Measurements from ENCODE around the gene SPRYD3.
"Not testable (repeated sequence)": the region's sequence is repeated elsewhere in the genome, so short reads cannot be mapped to it uniquely, and the experiment has no call there.

SPRYD3 gene

DNA sequence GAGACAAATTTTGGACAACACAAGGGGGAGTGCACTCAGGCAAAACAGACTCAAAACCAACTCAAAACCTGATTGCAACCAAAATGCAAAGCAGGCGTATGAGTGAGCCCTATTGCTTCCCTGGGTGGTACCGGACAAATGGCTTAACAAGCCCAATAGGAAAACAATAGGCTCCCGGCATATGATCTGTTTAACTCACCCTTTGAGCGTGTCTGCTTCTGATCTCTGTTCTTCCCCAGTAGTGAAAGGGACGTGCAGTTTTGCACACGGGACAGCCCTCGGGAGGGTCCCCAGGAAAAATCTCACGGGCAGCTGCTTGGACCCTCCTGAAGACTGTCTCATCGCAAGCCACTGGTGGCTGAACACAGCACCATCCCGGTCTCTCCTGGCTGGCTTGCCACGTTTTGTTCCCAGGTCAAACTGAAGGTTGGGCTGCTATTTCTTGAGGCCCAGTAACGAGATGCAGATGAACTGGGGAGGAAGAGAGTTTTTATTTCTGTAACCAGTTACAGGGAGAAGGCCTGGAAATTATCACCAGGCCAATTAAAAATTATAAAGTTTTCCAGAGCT lies 34.0 kb upstream of the SPRYD3 start:
- no peak overlapping the region for H3K4me2 ChIP-seq (ENCODE audit: low read length)
- no peak overlapping the region for H3K4me3 ChIP-seq (ENCODE audit: low read length)
- no peaks in the 10 kb centered on the region for H3K9me3 ChIP-seq (replicated peaks; ENCODE audit: low read length)
- H3K36me3 ChIP-seq (ENCODE audit: insufficient read depth, low read length), result no peaks in the 10 kb centered on the region
- H3K27me3 ChIP-seq (ENCODE audit: control insufficient read depth, insufficient read depth, low read length), result no peaks in the 10 kb centered on the region
- no peak overlapping the region for H3K9ac ChIP-seq (ENCODE audit: low read depth, low read length)
- no peaks in the 10 kb centered on the region for H3K4me1 ChIP-seq (ENCODE audit: control insufficient read depth, insufficient read depth, low read length)

DNA sequence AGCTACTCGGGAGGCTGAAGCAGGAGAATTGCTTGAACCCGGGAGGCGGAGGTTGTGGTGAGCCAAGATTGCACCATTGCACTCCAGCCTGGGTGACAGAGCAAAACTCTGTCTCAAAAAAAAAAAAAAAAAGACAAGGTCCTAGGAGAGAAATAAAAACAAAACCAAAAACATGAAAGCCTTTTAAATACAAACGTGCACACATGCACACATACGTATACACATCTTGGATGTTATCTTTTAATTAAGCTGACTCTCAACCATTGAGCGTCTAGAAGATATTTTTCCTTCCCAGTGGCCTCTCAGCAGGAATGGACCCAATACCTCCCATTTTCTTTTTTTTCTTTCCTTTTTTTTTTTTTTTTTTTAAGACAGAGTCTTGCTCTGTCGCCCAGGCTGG lies 33.2 kb upstream of the SPRYD3 start:
- not testable (repeated sequence) for H3K4me2 ChIP-seq (ENCODE audit: low read length); H3K36me3 ChIP-seq (ENCODE audit: insufficient read depth, low read length); H3K9ac ChIP-seq (ENCODE audit: low read depth, low read length); H3K4me3 ChIP-seq (ENCODE audit: low read length); H3K9me3 ChIP-seq (replicated peaks; ENCODE audit: low read length); H3K27me3 ChIP-seq (ENCODE audit: control insufficient read depth, insufficient read depth, low read length); H3K4me1 ChIP-seq (ENCODE audit: control insufficient read depth, insufficient read depth, low read length)

DNA sequence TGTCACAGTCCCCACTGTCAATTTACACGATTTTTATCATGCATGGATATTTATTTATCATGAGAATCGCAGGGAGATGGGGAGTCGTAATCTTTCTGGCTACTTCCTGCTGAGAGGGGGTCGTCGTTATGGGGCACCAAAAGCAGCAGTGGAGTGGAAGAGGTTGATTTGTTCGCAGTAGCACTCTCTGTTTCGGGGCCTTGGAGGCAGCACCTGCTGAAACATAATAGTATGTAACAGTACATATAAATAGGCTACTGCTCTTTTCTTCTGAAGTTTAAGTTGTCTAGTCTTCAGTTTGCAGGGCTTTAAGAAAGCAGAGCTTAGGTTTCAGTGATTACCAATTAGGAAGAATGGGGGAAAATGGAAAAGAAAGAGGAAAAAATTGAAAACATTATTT lies 27.9 kb upstream of the SPRYD3 start:
- Histone ChIP-seq H3K27me3 (ENCODE audit: control insufficient read depth, insufficient read depth, low read length) (no peaks in the 10 kb centered on the region), H3K9me3 (replicated peaks; ENCODE audit: low read length) (no peaks in the 10 kb centered on the region), H3K4me2 (ENCODE audit: low read length) (no peak overlapping the region), H3K9ac (ENCODE audit: low read depth, low read length) (no peak overlapping the region), H3K4me1 (ENCODE audit: control insufficient read depth, insufficient read depth, low read length) (no peaks in the 10 kb centered on the region), H3K36me3 (ENCODE audit: insufficient read depth, low read length) (peaks cover 3% of the 10 kb centered on the region), H3K4me3 (ENCODE audit: low read length) (no peak overlapping the region)

DNA sequence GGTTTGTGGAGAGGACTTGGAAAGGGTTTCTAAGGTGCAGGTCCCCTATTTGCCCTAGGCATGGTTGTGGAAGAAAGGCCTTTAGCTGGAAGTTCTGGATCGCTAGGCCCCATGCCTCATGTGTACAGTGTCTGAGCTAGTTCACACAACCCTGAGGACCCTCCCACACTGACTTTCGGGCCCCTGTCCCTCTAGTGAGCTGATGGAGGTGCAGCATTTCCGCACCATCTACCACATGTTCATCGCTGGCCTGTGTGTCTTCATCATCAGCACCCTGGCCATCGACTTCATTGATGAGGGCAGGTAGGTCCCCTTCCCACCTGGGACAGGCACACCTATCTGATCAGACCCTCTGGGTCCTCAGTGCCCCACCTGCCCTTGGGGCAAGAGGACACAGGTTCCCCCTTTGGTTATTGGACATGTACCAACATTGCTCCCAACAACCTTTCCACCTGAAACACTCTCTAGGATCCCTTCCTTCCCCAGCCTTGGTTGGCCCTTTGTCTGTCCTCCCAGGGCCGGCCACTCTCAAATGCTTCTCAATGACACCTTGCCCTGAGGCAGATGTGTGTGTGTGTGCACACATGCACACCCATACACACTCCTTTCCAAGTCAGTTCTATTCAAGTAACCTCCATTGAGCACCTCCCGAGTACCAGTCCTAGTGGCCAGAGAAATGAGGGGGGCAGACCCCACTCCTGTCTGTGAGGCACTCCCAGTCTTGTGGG lies 26.7 kb upstream of the SPRYD3 start:
- H3K4me1 ChIP-seq (ENCODE audit: control insufficient read depth, insufficient read depth, low read length), result no peaks in the 10 kb centered on the region
- H3K27me3 ChIP-seq (ENCODE audit: control insufficient read depth, insufficient read depth, low read length), result no peaks in the 10 kb centered on the region
- no peak overlapping the region for H3K4me2 ChIP-seq (ENCODE audit: low read length)
- no peaks in the 10 kb centered on the region for H3K9me3 ChIP-seq (replicated peaks; ENCODE audit: low read length)
- H3K4me3 ChIP-seq (ENCODE audit: low read length), result no peak overlapping the region
- peaks cover 12% of the 10 kb centered on the region for H3K36me3 ChIP-seq (ENCODE audit: insufficient read depth, low read length)
- no peak overlapping the region for H3K9ac ChIP-seq (ENCODE audit: low read depth, low read length)

DNA sequence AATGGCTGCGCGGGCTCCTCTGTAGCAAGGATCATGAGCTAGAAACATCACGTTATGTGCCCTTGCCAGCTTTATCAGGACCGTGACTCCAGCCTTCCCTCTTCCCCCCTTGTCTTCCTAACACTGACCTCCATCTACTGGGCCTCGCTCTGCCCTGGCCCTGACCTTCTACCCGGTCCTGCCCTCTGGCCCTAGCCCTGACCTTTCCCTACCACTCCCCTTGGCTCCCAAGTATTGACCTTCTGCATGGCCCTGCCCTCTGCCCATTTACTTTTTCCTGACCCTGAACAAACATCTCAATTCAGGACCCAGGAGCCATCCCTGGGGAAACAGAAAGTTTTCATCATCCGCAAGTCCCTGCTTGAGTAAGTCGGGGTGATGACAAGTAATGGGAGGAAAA lies 26.1 kb upstream of the SPRYD3 start:
- Histone ChIP-seq H3K4me2 (ENCODE audit: low read length) (no peak overlapping the region), H3K4me3 (ENCODE audit: low read length) (no peak overlapping the region), H3K9ac (ENCODE audit: low read depth, low read length) (no peak overlapping the region), H3K9me3 (replicated peaks; ENCODE audit: low read length) (no peaks in the 10 kb centered on the region), H3K4me1 (ENCODE audit: control insufficient read depth, insufficient read depth, low read length) (peaks cover 5% of the 10 kb centered on the region), H3K36me3 (ENCODE audit: insufficient read depth, low read length) (peaks cover 17% of the 10 kb centered on the region), H3K27me3 (ENCODE audit: control insufficient read depth, insufficient read depth, low read length) (no peaks in the 10 kb centered on the region)

DNA sequence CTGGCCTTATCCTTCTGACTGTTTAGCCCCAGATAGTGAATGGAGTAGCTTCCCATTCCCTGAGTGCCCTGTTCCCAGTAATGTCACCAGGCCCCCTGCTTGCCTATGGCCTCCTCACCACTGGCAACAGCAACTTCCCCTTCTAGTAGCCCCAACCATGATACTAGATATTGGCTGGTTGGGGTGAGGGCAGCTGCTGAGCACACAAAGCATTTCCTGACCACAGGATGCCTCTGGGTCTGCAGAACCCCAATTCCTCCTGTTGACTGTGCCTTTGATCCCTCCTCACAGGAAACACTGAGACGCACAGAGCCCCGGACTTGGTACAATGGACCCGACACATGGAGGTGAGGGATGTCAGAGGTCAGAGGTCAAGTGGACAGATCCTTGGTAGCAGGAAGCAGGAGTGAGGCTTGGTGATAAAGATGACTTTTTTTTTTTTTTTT lies 24.7 kb upstream of the SPRYD3 start:
- peaks cover 17% of the 10 kb centered on the region for H3K36me3 ChIP-seq (ENCODE audit: insufficient read depth, low read length)
- peaks cover 9% of the 10 kb centered on the region for H3K4me1 ChIP-seq (ENCODE audit: control insufficient read depth, insufficient read depth, low read length)

DNA sequence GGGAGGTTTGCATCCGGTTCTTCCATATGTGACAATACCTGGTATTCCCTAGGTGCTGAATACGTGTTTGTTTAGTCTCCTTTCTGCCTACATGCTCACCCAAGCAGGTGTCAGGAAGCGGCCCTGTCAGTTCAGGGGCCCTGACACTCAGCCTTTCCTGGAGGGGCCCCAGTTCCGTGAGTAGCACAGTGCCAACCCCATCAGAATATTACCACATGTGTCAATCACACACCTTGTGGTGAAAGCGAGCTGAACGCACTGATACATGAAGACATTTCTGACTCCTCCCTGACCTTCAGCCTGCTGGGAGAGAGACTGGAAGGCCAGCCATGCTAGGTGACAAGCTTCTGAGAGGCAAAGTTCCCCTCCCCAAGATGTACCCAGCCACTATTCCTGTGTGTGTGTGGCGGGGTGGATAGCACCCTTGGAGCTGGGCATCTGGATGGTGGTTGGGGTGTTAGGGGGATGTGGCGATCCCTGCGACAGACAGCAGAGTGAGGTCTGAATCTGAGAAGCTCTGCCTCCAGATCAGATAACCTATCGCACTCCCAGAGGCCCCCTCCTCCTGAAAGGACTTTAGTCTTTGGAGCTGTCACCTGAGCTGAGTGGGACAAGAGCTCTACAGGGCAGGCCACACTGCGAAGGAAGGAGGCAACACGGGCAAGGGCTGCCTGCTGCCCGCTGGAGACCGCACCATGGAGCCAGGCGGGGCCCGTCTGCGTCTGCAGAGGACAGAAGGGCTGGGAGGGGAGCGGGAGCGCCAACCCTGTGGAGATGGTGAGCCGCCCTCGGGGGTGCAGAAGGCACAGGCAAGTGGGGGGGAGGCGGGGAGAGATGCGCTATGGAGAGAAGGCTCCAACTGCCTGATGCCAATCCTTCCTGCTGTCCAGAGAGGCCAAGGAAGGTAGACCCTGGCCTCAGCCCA lies 24.0 kb upstream of the SPRYD3 start, which contains the start of gene SOAT2:
SOAT2 (plus strand) TSS at position 604 of the 925 bp plus-strand sequence; CDS start at position 696, 92 bp downstream.
- Histone ChIP-seq H3K4me2 (ENCODE audit: low read length) (no peak within 1 kb of the TSS), H3K9ac (ENCODE audit: low read depth, low read length) (no peak within 1 kb of the TSS), H3K27me3 (ENCODE audit: control insufficient read depth, insufficient read depth, low read length) (no peaks in the 10 kb centered on the region), H3K36me3 (ENCODE audit: insufficient read depth, low read length) (peaks cover 17% of the 10 kb centered on the region), H3K4me1 (ENCODE audit: control insufficient read depth, insufficient read depth, low read length) (peaks cover 15% of the 10 kb centered on the region), H3K4me3 (ENCODE audit: low read length) (no peak within 1 kb of the TSS), H3K9me3 (replicated peaks; ENCODE audit: low read length) (no peaks in the 10 kb centered on the region)

More for the DNA sequence above, 24.7 kb upstream of the SPRYD3 start:
- no peaks in the 10 kb centered on the region for H3K9me3 ChIP-seq (replicated peaks; ENCODE audit: low read length)
- H3K4me3 ChIP-seq (ENCODE audit: low read length), result no peak overlapping the region
- no peak overlapping the region for H3K9ac ChIP-seq (ENCODE audit: low read depth, low read length)
- no peak overlapping the region for H3K4me2 ChIP-seq (ENCODE audit: low read length)
- H3K27me3 ChIP-seq (ENCODE audit: control insufficient read depth, insufficient read depth, low read length), result no peaks in the 10 kb centered on the region

DNA sequence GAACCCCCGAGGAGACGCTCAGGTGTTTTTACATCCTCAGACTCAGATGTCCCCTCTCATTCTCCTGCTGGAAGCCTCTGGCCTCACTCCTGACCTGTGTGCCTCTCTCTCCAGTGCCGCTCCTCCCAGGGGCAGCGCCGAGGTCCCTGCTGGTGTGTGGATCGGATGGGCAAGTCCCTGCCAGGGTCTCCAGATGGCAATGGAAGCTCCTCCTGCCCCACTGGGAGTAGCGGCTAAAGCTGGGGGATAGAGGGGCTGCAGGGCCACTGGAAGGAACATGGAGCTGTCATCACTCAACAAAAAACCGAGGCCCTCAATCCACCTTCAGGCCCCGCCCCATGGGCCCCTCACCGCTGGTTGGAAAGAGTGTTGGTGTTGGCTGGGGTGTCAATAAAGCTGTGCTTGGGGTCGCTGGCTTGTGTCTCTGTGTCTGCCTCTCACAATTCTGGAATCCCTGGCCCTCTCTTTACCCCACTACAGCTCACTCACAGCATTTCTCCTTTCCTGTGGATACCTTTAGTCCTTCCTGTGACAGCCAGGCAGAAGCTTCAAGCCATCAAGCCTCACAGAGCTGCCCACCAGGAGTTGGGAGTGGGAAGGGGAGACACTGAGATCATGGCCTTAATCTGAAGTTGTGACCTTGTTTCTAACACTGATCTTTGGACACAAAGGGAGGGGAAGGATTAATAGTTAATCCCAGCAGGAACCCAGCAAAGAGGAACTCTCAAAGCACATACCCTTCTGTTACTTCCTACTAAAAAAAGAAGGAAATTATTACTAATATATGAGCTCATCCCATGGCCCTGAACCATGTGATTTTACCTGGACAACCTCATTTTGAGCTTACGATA lies 23.0 kb upstream of the SPRYD3 start:
- Histone ChIP-seq H3K9me3 (replicated peaks; ENCODE audit: low read length) (no peaks in the 10 kb centered on the region), H3K4me1 (ENCODE audit: control insufficient read depth, insufficient read depth, low read length) (peaks cover 23% of the 10 kb centered on the region)

DNA sequence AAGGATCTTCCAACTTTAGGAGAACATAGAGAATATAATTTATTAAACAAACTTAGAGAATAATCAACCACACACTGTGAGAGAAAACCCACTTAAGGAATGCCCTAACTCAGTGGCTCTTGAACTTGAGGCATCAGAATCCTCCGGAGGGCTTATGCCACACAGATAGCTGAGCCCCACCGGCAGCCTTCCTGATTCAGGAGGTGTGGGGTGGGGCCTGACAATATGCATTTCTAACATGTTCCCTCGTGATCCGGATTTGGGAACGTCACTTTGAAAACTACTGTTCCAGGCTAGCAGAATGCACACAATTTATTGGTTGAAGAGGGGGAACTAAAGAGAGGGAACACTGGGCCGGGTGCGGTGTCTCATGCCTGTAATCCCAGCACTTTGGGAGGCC lies 22.1 kb upstream of the SPRYD3 start:
- Histone ChIP-seq H3K4me1 (ENCODE audit: control insufficient read depth, insufficient read depth, low read length) (peaks cover 32% of the 10 kb centered on the region), H3K9me3 (replicated peaks; ENCODE audit: low read length) (no peaks in the 10 kb centered on the region), H3K9ac (ENCODE audit: low read depth, low read length) (no peak overlapping the region), H3K27me3 (ENCODE audit: control insufficient read depth, insufficient read depth, low read length) (no peaks in the 10 kb centered on the region), H3K4me2 (ENCODE audit: low read length) (no peak overlapping the region), H3K4me3 (ENCODE audit: low read length) (no peak overlapping the region), H3K36me3 (ENCODE audit: insufficient read depth, low read length) (peaks cover 17% of the 10 kb centered on the region)

More for the DNA sequence above, 23.0 kb upstream of the SPRYD3 start:
- Histone ChIP-seq H3K4me2 (ENCODE audit: low read length) (no peak overlapping the region), H3K27me3 (ENCODE audit: control insufficient read depth, insufficient read depth, low read length) (no peaks in the 10 kb centered on the region), H3K4me3 (ENCODE audit: low read length) (no peak overlapping the region), H3K36me3 (ENCODE audit: insufficient read depth, low read length) (peaks cover 17% of the 10 kb centered on the region), H3K9ac (ENCODE audit: low read depth, low read length) (no peak overlapping the region)

DNA sequence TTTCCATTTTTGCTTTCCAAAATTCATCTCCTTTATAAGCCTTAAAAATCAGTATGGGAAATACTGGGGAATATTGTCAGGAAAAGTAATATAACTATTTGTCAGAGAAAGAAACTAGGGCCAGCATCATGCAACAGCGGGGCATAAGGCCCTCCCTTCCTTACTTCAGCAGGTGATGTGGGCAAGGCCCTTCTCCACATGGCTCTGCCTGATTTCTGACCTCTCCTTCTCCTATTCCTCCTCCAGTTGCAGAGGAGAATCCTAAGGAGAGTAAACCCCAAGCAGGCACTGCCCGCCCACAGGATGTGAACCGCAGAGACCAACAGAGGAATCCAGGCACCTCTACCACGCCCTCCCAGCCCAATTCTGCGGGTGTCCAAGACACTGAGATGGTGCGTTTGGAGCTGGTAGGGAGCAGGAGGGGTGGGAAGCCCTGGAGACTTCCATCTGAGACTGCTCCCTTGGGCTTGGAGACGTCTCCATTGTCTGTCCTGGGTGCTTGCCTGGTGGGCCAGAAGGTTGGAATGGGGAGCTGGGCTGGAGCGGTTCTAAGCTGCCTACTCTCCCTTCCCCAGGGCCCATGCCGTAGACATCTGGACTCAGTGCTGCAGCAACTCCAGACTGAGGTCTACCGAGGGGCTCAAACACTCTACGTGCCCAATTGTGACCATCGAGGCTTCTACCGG lies 21.4 kb upstream of the SPRYD3 start:
- no peak overlapping the region for H3K4me3 ChIP-seq (ENCODE audit: low read length)
- H3K27me3 ChIP-seq (ENCODE audit: control insufficient read depth, insufficient read depth, low read length), result no peaks in the 10 kb centered on the region
- H3K36me3 ChIP-seq (ENCODE audit: insufficient read depth, low read length), result peaks cover 17% of the 10 kb centered on the region
- no peak overlapping the region for H3K4me2 ChIP-seq (ENCODE audit: low read length)
- peaks cover 39% of the 10 kb centered on the region for H3K4me1 ChIP-seq (ENCODE audit: control insufficient read depth, insufficient read depth, low read length)
- no peaks in the 10 kb centered on the region for H3K9me3 ChIP-seq (replicated peaks; ENCODE audit: low read length)
- H3K9ac ChIP-seq (ENCODE audit: low read depth, low read length), result no peak overlapping the region
